Mononuclear cell (primary cell): ENCODE results near the gene EDDM3A. TPM values are rescaled to one million over a fixed set of nuclear protein-coding genes. Genes with fewer than 3 reads are reported as not detected.
"Not testable (repeated sequence)": the region's sequence is repeated elsewhere in the genome, so short reads cannot be mapped to it uniquely, and the experiment has no call there.

Source experiments
- H3K27me3 ChIP-seq: 2 replicates; pipeline ENCODE4 v1.6.0; 2011; ENCODE audit warnings: low read length, control low read depth; ENCODE audit not compliant: insufficient read depth
- H3K4me1 ChIP-seq: 2 replicates; pipeline ENCODE4 v1.5.1; 2011; ENCODE audit warnings: mild to moderate bottlenecking, low read length, control low read depth; ENCODE audit not compliant: insufficient read depth
- H3K4me3 ChIP-seq: 2 replicates; pipeline ENCODE4 v1.5.1; 2011; ENCODE audit warnings: mild to moderate bottlenecking, low read length, moderate library complexity
- H3K9me3 ChIP-seq: 2 replicates; pipeline ENCODE4 v1.5.1; 2011; ENCODE audit warnings: low read depth, mild to moderate bottlenecking, control low read depth, low read length
- total RNA-seq: library from RNA; depleted of rRNA; stranded (reverse); fragments of >200 nt; gene quantifications from one replicate; pipeline ENCODE4 v1.2.3, GENCODE V29; 2012

EDDM3A gene, protein sequence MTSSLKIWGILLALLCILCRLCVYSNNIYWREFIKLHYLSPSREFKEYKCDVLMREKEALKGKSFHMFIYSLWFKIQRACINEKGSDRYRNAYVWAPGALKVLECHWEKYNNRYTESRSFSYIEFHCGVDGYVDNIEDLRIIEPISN
- total RNA-seq, result not detected

DNA sequence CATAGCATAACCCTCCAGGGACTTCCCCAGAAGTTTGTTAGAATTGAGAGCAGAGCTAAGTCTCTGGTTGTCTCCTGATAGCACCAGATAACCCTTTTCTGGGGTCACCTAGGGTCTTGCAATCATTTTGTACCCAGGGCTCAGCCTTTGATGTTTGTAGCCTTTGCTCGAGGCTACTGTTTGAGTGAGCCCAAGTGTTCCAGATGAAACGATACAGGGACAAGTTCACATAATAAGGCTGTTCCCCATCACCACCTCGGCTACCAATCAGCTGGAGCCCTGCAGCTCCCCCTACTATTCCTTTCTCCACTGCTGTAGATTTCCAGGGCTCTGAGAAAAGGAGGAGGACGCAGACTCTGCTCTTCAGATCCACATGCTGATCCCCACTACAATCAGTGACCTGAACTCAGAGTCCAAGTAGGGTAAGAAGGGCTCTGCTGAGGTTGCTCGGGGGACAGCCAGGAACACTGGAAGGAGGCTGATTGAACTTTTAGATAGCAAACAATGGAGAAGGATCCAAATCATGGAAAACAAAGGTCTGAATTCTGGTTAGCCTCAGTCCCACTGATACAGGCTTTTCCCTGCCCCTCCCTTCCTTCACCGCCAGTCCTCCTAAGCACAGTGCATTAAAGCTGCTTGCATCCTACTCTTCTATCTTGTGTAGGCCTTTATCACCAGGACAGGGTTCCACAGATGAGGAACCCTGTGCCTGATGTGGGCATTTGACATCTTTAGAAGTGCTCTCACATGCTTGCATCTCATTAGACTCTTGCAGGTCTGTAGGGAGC lies at the start of gene EDDM3A:
EDDM3A (plus strand) TSS at position 317 of the 788 bp plus-strand sequence. CDS start 1,694 bp downstream, outside the sequence.
- Histone ChIP-seq H3K27me3 (no peaks in the 10 kb centered on the region), H3K4me3 (no peak within 1 kb of the TSS), H3K4me1 (no peaks in the 10 kb centered on the region), H3K9me3 (no peaks in the 10 kb centered on the region)

DNA sequence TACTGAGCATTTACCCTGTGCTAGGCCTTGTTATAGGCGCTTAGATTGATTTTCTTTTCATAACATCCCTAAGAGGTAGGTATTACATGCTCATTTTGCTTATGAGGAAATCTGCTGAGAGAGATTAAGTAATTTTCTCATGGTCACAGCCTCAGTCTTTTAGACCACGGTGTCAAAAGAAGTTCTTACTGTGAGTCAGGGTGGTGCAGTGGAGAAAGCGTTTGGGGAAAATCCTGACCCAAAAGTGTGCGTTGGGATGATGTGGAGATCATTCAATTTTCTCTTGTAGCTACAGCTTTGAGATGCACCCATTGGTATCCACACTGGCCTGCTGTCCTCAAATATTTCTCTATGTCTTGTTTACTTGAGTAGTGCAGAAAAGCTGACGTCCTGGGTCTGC lies 48.9 kb upstream of the EDDM3A start:
- H3K4me3 ChIP-seq, result no peak overlapping the region
- H3K27me3 ChIP-seq, result no peaks in the 10 kb centered on the region
- H3K9me3 ChIP-seq, result no peaks in the 10 kb centered on the region
- H3K4me1 ChIP-seq, result peaks cover 4% of the 10 kb centered on the region

DNA sequence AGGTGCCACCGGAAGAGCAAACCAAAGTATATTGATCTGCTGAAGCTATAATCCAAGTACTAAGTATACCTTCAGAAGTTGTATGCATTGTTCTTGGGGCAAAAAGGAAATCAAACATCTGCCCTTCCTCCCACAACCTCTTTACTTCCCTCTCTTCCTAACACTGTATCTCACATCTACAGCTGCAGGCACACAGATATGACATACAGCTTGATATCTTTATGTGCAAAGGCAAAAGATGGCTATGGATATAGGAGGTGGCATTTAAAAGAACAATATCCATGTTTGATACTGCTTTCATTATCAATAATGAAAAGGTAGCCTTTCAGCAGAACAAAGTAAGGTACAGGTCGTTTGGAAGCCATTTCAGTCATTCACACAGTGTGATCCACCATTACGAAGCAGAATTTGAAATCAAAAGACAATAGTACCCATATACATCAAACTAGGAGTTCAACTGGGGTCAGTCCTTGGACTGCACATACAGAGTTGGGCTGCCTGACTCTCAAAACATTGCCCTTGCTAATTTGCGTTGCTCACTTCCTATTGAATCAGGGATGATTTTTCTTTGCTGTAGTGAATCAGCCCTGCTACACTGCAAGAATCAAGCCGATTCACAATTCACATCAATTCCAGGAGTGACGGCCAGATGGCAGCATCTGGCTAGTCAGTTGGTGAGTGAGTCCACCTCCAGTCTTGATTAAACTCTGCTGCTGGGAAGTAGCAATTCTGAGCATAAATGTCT lies 48.2 kb upstream of the EDDM3A start:
- Histone ChIP-seq H3K9me3 (no peaks in the 10 kb centered on the region), H3K4me3 (no peak overlapping the region), H3K4me1 (peaks cover 4% of the 10 kb centered on the region), H3K27me3 (no peaks in the 10 kb centered on the region)

DNA sequence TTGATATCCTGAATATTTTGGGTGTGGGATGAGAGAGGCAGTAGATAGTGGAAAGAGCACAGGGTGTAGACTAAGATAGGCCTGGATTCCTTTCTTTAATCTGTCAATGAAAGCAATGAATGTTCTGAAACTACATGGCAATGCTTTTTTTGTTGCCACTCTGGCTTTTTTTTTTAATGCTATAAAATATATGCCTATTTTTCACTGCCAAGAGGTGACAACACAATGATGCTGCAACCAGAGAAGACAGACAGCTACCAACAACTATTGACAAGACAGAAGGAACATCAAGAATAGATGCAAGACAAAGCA lies 47.7 kb upstream of the EDDM3A start:
- no peaks in the 10 kb centered on the region for H3K9me3 ChIP-seq
- peaks cover 4% of the 10 kb centered on the region for H3K4me1 ChIP-seq
- no peaks in the 10 kb centered on the region for H3K27me3 ChIP-seq
- no peak overlapping the region for H3K4me3 ChIP-seq

DNA sequence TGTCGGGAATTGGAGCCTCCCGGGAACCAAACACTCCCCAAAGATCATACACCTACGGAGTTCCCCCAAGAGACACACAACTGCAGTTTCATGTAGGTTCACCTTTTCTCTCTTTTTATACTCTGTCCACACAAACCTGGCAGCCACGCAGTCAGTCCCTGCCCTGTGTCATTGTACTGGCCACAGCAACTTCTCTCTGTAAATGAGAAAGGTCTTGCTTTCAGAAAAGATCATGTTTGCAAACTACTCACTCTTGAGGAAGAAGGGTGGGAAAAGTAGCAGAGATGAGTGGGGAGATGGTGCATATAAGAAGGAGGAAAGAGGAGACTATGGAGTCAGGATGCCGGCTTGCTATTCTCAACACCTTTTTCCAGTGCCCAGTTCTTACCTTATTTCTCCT lies 46.8 kb upstream of the EDDM3A start:
- H3K4me3 ChIP-seq, result no peak overlapping the region
- H3K4me1 ChIP-seq, result peaks cover 4% of the 10 kb centered on the region
- no peaks in the 10 kb centered on the region for H3K9me3 ChIP-seq
- no peaks in the 10 kb centered on the region for H3K27me3 ChIP-seq

DNA sequence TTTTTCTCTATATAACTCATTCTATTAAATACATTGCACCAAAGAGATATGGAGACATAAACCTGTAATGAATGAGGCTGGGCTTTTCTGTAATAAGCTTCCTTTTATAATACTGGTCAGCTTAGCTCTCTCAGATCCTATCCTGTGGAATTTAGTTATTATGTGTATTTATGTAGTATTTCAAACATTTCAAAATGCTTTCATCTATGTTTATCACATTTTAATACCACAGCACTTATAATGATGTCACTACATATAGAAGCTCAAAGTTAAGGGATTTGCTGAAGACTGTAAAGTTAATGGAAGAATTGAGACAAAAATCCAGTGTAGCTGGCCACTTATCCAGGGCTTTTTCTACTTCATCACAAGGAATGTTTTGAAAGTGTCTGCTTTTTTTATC lies 45.8 kb upstream of the EDDM3A start:
- no peaks in the 10 kb centered on the region for H3K27me3 ChIP-seq
- H3K4me3 ChIP-seq, result no peak overlapping the region
- no peaks in the 10 kb centered on the region for H3K9me3 ChIP-seq
- H3K4me1 ChIP-seq, result peaks cover 4% of the 10 kb centered on the region

DNA sequence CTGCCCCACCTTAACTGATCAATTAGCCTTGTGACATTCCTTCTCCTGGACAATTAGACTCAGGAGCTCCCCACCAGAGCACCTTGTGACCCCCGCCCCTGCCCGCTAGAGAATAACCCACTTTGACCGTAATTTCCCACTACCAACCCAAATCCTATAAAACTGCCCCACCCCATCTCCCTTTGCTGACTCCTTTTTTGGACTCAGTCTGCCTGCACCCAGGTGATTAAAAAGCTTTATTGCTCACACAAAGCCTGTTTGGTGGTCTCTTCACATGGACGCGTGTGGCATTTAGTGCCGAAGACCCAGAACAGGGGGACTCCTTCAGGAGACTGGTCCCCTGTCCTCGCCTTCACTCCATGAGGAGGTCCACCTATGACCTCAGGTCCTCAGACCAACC lies 44.7 kb upstream of the EDDM3A start:
- H3K27me3 ChIP-seq, H3K9me3 ChIP-seq, H3K4me3 ChIP-seq, H3K4me1 ChIP-seq: not testable (repeated sequence)

DNA sequence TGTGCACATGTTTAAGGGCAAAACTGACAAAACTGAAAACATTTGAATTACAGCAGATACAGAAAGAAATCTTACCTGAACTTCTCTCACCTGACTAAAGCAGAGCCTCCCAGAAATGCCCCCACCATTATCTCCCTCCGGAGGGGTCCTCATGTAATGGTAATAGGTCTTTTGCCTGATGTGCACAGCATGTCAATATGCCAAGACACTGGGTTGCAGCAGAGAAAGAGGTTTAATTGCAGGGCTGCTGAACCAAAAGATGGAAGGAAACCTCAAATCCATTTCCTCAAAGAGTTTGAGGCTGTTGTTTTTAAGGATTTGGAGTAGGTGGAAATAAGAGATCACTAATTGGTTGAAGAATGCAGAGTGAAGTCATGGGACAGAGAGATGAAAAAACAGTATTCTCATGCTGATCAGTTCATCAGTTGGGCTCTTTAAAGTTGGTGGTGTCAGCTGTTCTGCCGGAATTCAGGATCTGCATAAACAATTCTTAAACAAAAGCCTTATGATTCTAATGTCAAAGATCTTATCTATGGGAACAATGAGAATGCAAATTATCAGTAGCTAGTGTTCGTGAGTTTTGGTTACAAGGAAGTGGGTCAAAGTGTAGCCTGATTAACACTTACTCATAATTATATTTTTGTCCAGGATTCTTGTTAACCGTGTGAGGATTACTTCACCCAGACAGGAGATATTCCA lies 38.9 kb upstream of the EDDM3A start:
- Histone ChIP-seq H3K27me3 (no peaks in the 10 kb centered on the region), H3K9me3 (no peaks in the 10 kb centered on the region), H3K4me1 (no peaks in the 10 kb centered on the region), H3K4me3 (no peak overlapping the region)

DNA sequence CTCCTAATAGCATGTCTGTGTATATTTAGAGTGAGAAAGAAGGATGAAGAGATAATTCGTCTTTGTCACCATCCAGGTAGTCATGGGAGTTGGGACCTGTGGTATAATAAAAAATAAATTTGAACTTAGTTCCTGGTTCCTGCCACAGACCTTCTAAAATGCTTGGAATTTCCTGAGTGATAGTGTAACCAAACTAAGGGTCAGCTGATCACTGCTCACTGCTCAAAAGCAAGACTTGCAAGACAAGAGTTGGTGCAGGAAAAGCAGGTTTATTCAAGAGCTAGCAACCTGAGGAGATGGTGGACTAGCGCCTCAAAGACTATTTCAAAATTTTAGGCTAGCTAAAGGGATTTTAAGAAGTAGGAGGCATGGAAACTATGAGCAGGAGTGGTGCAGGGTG lies 38.1 kb upstream of the EDDM3A start:
- H3K9me3 ChIP-seq, result no peaks in the 10 kb centered on the region
- no peaks in the 10 kb centered on the region for H3K4me1 ChIP-seq
- no peak overlapping the region for H3K4me3 ChIP-seq
- no peaks in the 10 kb centered on the region for H3K27me3 ChIP-seq

DNA sequence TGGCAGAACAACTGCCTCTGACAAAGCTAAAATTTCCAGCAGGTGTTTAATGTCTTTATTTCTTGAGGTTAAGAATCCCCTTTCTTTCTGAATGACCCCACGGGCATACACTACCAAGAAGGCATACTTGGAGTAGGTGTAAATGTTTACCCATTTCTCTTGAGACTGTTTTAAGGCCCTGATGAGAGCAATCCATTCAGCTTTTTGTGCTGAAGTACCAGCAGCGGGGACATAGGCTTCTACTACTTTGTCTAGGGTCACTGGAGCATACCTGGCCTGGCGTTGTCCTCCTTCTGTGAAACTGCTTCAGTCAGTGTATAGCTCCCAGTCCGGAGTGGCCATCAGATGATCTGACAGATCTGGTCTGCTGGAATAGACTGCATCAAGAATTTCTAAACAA lies 34.4 kb upstream of the EDDM3A start:
- H3K27me3 ChIP-seq, result no peaks in the 10 kb centered on the region
- H3K4me1 ChIP-seq, result peaks cover 30% of the 10 kb centered on the region
- no peak overlapping the region for H3K4me3 ChIP-seq
- no peaks in the 10 kb centered on the region for H3K9me3 ChIP-seq

DNA sequence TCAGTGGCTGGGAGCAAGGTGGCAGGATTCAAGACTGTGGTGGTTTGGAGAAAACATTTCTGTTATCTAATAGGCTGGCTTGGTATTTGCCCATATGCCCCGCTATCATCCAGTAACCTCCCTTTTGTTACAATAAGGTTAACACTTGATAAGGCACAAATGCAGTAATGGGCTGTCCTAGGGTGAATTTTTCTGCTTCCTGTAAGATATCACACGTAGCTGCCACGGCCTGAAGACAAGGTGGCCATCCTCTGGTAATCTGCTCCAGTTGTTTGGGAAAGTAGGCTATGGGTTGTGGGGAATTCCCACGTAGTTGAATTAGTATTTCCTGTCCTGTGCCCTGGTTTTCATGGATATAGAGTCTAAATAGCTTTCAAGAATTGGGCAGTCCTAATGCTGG lies 34.0 kb upstream of the EDDM3A start:
- Histone ChIP-seq H3K27me3 (no peaks in the 10 kb centered on the region), H3K4me3 (no peak overlapping the region), H3K4me1 (peaks cover 31% of the 10 kb centered on the region), H3K9me3 (no peaks in the 10 kb centered on the region)

DNA sequence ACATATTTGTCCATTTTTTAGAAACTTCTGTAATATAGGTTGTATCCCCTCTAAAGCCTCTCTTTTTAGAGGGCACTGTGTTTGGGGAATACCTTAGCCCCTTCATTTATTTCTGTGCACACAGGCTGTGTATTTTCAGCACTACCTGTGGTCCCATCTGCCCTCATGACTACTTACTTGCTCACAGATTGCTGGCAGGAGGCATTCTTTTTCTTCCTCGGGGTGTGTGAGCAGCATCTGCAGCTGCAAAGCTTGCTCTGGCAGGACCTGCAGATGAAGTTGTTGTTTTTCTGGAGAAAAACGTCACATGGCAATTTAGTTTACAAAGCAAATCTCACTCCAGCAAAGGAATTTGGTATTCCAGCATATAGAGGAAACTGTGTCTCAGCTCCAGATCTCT lies 32.8 kb upstream of the EDDM3A start:
- H3K27me3 ChIP-seq, result no peaks in the 10 kb centered on the region
- H3K9me3 ChIP-seq, result no peaks in the 10 kb centered on the region
- H3K4me1 ChIP-seq, result peaks cover 39% of the 10 kb centered on the region
- no peak overlapping the region for H3K4me3 ChIP-seq

DNA sequence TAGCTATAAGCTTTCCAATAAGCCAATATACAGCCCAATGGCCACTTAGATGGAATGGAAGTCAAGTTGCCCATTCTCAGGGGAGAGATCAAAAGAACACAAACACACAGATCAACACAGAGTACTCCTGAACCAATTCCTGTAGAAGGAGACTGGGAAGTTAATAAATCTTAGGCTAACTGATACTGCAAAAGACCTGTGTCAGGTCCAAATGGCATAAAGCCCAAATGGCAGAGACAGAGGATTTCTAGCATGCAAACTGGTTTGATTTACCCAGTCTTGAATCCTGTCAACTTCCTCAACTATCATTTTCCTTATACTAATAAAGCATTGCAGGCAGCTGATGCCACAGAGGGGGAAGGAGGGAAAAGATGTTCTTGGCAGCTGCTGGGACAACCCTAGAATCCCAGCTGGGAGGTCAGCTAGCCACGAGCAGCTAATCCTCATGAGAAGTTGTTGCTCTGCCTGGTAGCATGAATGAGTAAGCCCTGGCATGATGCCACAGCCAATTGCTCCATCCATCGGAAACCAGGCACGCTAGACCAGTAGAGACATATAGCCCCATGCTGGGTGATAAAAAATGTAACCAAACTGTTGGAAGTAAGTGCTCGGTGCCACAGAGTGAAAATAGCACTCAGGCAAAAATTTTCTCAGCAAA lies 31.0 kb upstream of the EDDM3A start:
- no peak overlapping the region for H3K4me3 ChIP-seq
- peaks cover 39% of the 10 kb centered on the region for H3K4me1 ChIP-seq
- no peaks in the 10 kb centered on the region for H3K9me3 ChIP-seq
- H3K27me3 ChIP-seq, result no peaks in the 10 kb centered on the region

DNA sequence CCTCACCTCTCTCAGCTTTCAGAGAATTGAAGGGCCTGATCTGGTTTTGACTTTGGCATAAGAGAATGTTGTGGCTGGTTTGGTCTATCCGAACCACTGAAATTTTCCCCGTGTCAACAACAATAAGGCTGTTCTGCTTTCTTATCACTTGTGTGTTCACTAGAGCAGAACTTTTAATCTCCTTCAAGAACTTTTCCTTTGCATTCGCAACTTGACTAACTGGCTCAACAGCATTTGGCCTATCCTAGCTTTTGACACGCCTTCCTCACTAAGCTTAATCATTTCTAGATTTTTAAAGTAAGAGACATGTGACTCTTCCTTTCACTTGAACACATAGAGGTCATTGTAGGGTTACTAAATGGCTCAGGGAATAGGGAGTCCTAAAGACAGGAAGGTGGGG lies 25.9 kb upstream of the EDDM3A start:
- peaks cover 21% of the 10 kb centered on the region for H3K4me1 ChIP-seq
- no peak overlapping the region for H3K4me3 ChIP-seq
- peaks cover 15% of the 10 kb centered on the region for H3K27me3 ChIP-seq
- no peaks in the 10 kb centered on the region for H3K9me3 ChIP-seq

DNA sequence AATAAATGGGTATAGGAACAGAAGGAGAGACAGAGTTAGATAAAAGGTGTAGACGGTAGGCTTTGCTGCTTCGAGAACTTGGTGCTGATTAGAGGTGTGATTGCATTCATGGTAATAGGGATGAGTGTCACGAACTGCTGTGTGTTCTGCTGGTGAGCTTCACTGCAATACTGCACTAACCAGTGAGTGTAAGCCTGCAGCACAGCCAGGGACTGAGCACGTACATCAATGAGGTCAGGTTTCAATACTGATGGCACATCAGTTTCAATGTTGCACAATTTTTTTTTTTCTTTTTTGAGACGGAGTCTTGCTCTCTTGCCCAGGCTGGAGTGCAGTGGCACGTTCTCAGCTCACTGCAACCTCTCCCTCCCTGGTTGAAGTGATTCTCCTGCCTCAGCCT lies 24.9 kb upstream of the EDDM3A start:
- no peak overlapping the region for H3K4me3 ChIP-seq
- peaks cover 16% of the 10 kb centered on the region for H3K4me1 ChIP-seq
- no peaks in the 10 kb centered on the region for H3K9me3 ChIP-seq
- peaks cover 15% of the 10 kb centered on the region for H3K27me3 ChIP-seq
